Upper lobe of left lung (tissue), 6 donors: Measurements from ENCODE around the gene KDM6B. TPM values are rescaled to one million over a fixed set of nuclear protein-coding genes. Genes with fewer than 3 reads are reported as not detected.

Experiments
- ATAC-seq, 2 donors: fragments of 200-7000 bp; cut with Tn5 transposase; one replicate each; pipeline ENCODE4 v1.9.1; 2022; ENCODE audit warnings: mild to moderate bottlenecking in 2 of 2, moderate library complexity in 2 of 2; ENCODE audit not compliant: low FRiP score in 2 of 2
- DNase-seq, 2 donors: peaks; one replicate each; pipeline ENCODE4 v3.0.0-alpha.2; 2019 to 2020
- H3K27ac ChIP-seq, 4 donors: fragments of 200-600 bp; sonication (generic); one replicate each; pipeline ENCODE4 v1.5.1; 2016 to 2019
- H3K27me3 ChIP-seq, 4 donors: fragments of 200-600 bp; sonication (generic); one replicate each; pipeline ENCODE4 v1.5.1; 2017 to 2019
- H3K36me3 ChIP-seq, 4 donors: fragments of 200-600 bp; sonication (generic); one replicate each; pipeline ENCODE4 v1.5.1; 2016 to 2019
- H3K4me1 ChIP-seq, 4 donors: fragments of 200-600 bp; sonication (generic); one replicate each; pipeline ENCODE4 v1.5.1; 2018 to 2019
- H3K4me3 ChIP-seq, 4 donors: fragments of 200-600 bp; sonication (generic); one replicate each; pipeline ENCODE4 v1.5.1; 2017 to 2019; ENCODE audit warnings: mild to moderate bottlenecking in 2 of 4, moderate library complexity in 1 of 4
- H3K9me3 ChIP-seq, 4 donors: fragments of 200-600 bp; sonication (generic); one replicate each; pipeline ENCODE4 v1.5.1; 2018 to 2019
- EP300 ChIP-seq, 4 donors: sonication (generic); formaldehyde crosslinking; IDR thresholded peaks; one replicate each; pipeline ENCODE4 v1.5.1; 2017; ENCODE audit warnings: antibody characterized with exemption in 4 of 4, control low read depth in 2 of 4
- POLR2A ChIP-seq, 4 donors: fragments of 450-650 bp; IDR thresholded peaks; one replicate each; pipeline ENCODE4 v1.5.1; 2016 to 2017; ENCODE audit warnings: antibody characterized with exemption in 4 of 4, mild to moderate bottlenecking in 2 of 4
- POLR2AphosphoS5 ChIP-seq, 2 donors: sonication (generic); formaldehyde crosslinking; IDR thresholded peaks; one replicate each; pipeline ENCODE4 v1.5.1; 2017; ENCODE audit warnings: antibody characterized with exemption in 2 of 2
- WGBS, 2 donors: methylation state at CpG; one replicate each; pipeline ENCODE4 v1.1.5; 2017 to 2018; 5-methylcytosine and 5-hydroxymethylcytosine counted together
- total RNA-seq, 6 donors: library from RNA; depleted of rRNA in 4 of 6; stranded (reverse); fragments of >200 nt in 4 of 6; gene quantifications; one replicate each; pipeline versions ENCODE4 v1.1.0 to v1.2.1, GENCODE V29; 2016 to 2021
- TF ChIP-seq, protein P1 (sequence below), 6 experiments: fragments of 450-650 bp in 4 of 6; fragments of 200-600 bp in 2 of 6; sonication (generic) in 2 of 6; IDR thresholded peaks; one replicate each; pipeline ENCODE4 v1.5.1; 2016 to 2019; ENCODE audit warnings: antibody characterized with exemption in 6 of 6
- donor health status: DM: no; HTN: no; CAD: no; lungs with moderate emphysema.
- donor health status: DM: no; HTN: yes; CAD: no; lungs with severe emphysema.

KDM6B gene
- total RNA-seq, 6 donors from 2014 or later = 17.5 to 68.0 (median 42.2) TPM

DNA sequence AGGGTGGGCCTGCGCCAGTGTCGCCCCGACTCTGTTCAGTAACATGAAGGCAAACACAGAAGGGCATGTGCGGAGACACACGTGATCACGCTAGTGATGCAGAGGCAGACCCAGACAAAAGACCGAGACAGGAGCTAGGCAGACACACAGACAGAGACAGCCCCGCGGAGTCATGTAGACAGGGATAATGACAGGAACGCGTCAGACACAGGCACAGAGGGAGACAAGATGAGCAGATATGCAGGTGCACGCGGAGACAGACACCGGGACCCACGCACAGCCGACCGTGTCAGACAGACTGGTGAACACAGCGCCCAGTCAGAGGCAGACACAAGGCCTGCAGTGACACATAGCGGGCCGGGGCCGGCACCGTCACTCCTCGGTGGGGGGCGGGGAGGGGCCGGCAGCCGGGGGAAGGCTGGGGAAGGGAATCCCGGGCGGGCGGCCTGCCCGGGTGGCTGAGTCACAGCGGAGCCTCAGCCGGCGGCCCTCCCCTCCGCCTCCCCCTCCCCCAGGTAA, 7.4 kb downstream of the KDM6B start:
- DNase-seq (peak; percentile 95 to 96), ATAC-seq (peak; percentile 62)
- WGBS, 2 donors = 4 to 13% methylated on average over 11 to 17 of the region's 34 CpGs
- peaks cover 3 to 15% (median 13%) of the 10 kb centered on the region in 4 donors for H3K36me3 ChIP-seq
- no peaks in the 10 kb centered on the region for H3K9me3 ChIP-seq
- H3K4me3 ChIP-seq = peak overlapping the region; percentile 82 to 90 (median 87)
- no peaks in the 10 kb centered on the region for H3K27me3 ChIP-seq
- peaks cover 49 to 76% (median 57%) of the 10 kb centered on the region in 4 donors for H3K4me1 ChIP-seq
- H3K27ac ChIP-seq = peak overlapping the region; percentile 99 to 100 (median 100)
- peak in 2 of 4 donors; percentile 15 to 51 for TF ChIP-seq POLR2A (IDR thresholded peaks at IDR 0.05)
- peak; percentile 58 to 67 for TF ChIP-seq POLR2AphosphoS5 (IDR thresholded peaks at IDR 0.05)
- TF ChIP-seq, protein P1, sequence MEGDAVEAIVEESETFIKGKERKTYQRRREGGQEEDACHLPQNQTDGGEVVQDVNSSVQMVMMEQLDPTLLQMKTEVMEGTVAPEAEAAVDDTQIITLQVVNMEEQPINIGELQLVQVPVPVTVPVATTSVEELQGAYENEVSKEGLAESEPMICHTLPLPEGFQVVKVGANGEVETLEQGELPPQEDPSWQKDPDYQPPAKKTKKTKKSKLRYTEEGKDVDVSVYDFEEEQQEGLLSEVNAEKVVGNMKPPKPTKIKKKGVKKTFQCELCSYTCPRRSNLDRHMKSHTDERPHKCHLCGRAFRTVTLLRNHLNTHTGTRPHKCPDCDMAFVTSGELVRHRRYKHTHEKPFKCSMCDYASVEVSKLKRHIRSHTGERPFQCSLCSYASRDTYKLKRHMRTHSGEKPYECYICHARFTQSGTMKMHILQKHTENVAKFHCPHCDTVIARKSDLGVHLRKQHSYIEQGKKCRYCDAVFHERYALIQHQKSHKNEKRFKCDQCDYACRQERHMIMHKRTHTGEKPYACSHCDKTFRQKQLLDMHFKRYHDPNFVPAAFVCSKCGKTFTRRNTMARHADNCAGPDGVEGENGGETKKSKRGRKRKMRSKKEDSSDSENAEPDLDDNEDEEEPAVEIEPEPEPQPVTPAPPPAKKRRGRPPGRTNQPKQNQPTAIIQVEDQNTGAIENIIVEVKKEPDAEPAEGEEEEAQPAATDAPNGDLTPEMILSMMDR (IDR thresholded peaks at IDR 0.05) = peak in 2 of 6 experiments; percentile 27 to 55
- TF ChIP-seq EP300 (IDR thresholded peaks at IDR 0.05) = no peak

DNA sequence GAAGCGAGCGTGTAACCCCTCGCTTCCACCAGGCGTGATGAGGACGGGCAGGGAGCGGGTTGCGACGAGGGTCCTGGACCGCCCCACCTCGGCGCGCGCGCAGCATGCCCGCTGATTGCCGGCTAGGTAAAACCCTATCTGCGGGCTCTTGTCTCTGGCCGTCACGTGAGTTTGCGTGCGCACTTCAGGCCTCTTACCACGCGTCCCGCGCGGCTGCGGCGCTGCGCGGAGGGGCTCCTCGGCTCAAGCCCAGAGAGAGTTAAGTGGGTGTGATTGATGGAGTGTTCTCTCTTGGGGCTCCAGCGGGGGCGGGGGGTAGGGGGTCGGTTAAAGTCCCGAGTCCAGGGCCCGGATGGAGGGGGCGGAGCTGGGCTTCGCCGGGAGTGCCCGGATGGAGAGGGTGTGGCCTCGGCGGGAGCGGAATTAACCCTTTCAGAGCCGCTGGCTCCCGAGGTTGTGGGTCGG, 7.9 kb downstream of the KDM6B start:
- peak overlapping the region; percentile 99 to 100 (median 100) for H3K27ac ChIP-seq
- ATAC-seq (peak; percentile 77 to 85), DNase-seq (peak; percentile 89 to 97)
- H3K9me3 ChIP-seq = no peaks in the 10 kb centered on the region
- TF ChIP-seq POLR2AphosphoS5 (IDR thresholded peaks at IDR 0.05) (peak; percentile 7 to 57), POLR2A (IDR thresholded peaks at IDR 0.05) (no peak)
- TF ChIP-seq, protein P1 (IDR thresholded peaks at IDR 0.05) = peak in 1 of 6 experiments; percentile 43
- H3K4me3 ChIP-seq = peak overlapping the region; percentile 82 to 90 (median 87)
- peaks cover 44 to 72% (median 52%) of the 10 kb centered on the region in 4 donors for H3K4me1 ChIP-seq
- no peaks in the 10 kb centered on the region for H3K27me3 ChIP-seq
- H3K36me3 ChIP-seq = peaks cover 6 to 20% (median 18%) of the 10 kb centered on the region in 4 donors
- whole genome bisulfite sequencing, 2 donors = 0 to 1% methylated on average over 24 to 29 of the region's 46 CpGs

DNA sequence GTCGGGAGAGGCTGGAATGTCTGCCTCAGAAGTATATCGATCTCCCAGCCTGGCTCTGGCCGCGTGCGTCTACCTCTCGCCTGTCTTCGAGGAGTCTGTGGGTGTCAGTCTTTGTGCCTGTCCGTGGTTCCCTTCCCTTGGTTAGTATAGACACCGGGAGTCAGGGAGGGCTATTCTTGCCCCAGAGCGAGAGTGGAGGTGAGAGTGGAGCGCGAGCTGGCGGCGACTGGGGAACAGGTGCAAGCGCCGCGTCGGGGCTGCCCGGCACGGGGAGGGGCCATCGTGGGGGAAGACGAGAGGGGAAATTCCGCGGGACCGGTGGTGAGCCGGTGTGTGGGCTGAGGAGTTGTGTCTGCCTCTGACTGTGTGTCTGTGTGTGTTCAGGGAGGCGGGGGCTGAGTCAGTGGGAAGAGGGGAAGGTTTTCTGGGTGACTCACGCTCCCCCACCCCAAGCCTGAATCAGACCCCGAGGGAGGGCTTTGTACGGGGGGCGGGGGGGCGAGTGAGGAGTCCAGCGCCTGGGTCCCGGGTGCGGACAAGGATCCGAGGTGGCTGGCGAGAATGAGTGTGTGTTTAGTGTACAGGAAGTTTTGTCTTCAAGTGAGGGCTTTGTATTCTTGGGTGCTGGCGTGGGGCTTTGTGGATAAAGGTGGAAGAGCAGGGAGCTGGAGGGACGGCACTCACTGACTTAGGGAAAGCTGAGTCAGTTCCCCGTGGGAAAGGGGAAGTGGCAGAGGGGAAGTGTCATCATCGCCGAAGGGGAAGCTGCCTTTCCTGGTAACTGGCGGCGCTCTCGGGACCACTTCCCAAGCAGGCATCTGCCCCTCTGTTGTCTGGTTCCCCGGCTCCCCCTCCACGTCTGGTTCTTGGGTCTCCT, 8.6 kb downstream of the KDM6B start:
- WGBS, 2 donors = 0% methylated on average over 27 to 44 of the region's 47 CpGs
- ATAC-seq (peak; percentile 59 to 63), DNase-seq (peak; percentile 90 to 93)
- peak overlapping the region; percentile 99 to 100 (median 100) for H3K27ac ChIP-seq
- no peaks in the 10 kb centered on the region for H3K27me3 ChIP-seq
- peaks cover 10 to 27% (median 25%) of the 10 kb centered on the region in 4 donors for H3K36me3 ChIP-seq
- H3K4me1 ChIP-seq = peaks cover 37 to 66% (median 46%) of the 10 kb centered on the region in 4 donors
- H3K9me3 ChIP-seq = no peaks in the 10 kb centered on the region
- peak overlapping the region; percentile 82 to 90 (median 87) for H3K4me3 ChIP-seq
- peak in 3 of 4 donors; percentile 89 to 94 (median 90) for TF ChIP-seq EP300 (IDR thresholded peaks at IDR 0.05)
- TF ChIP-seq POLR2AphosphoS5 (IDR thresholded peaks at IDR 0.05) = peak; percentile 97
- TF ChIP-seq, protein P1 (IDR thresholded peaks at IDR 0.05) = peak in 1 of 6 experiments; percentile 12
- peak; percentile 67 to 77 (median 72) for TF ChIP-seq POLR2A (IDR thresholded peaks at IDR 0.05)

DNA sequence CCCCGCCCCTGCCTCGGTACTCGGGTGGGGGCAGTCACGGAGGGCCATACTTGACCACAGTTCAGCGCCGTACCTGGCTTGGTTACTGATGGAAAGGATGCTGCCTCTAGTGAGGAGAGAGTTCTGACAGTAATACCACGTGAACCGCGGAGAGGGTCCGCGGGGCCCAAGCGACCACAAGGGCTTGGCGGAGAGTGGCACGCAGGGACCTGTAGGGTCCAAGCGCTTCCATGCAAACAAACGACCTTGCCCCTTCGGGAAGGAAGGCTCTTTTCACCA, 9.2 kb downstream of the KDM6B start:
- Histone ChIP-seq H3K4me1 (peaks cover 31 to 65% (median 43%) of the 10 kb centered on the region in 4 donors), H3K4me3 (peak overlapping the region; percentile 82 to 90 (median 87)), H3K9me3 (no peaks in the 10 kb centered on the region), H3K36me3 (peaks cover 16 to 32% (median 30%) of the 10 kb centered on the region in 4 donors), H3K27ac (peak overlapping the region; percentile 99 to 100 (median 100)), H3K27me3 (no peaks in the 10 kb centered on the region)
- ATAC-seq (no peak), DNase-seq (no peak)
- TF ChIP-seq, protein P1 (IDR thresholded peaks at IDR 0.05) = peak in 1 of 6 experiments; percentile 4
- TF ChIP-seq POLR2A (IDR thresholded peaks at IDR 0.05) = no peak
- WGBS, 2 donors = 2% methylated on average over 17 of the region's 17 CpGs; no CpG with 5 or more reads in 1 of the 2 donors
